ENCODE results near the gene SLC22A31. TPM values are rescaled to one million over a fixed set of nuclear protein-coding genes. Genes with fewer than 3 reads are reported as not detected.

Gene SLC22A31
- total and polyA plus RNA-seq, 2 donors = 0.28 TPM; not detected in 1

DNA sequence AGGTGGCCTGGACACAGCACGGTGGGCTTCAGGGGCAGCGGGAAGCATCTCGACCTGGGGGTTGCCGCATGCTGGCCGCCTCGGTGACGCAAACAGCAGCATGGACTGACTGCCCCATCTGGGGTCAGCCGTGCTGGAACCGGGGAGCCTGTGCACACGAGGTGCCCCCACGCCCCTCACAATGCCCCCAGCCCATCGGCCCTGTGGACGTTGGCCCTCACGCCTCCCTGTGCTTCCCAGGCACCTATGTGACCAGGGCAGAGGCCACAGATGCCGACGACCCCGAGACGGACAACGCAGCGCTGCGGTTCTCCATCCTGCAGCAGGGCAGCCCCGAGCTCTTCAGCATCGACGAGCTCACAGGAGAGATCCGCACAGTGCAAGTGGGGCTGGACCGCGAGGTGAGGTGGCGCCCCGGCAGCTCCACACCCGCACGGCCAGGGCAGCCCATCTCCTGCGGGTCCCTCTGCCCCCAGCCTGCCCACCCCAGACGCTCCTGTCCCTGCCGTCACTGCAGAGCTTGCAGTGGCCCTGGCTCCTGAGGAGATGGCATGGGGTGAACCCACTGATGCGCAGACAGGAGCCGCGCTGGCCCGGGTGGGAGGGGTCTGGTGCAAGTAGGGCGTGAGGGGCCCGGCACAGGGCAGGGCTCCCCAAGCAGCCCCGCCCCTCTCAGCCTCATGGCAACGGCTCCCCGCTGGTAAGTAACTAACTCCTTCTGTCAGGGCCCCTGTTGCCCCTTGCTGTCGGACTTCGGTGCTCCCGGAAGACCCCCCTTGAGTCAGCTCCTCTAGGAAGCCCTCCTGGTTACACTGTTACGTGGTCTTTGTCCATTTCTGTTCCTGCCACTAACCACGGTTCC, 15.2 kb downstream of the SLC22A31 start:
- H3K4me3 ChIP-seq (ENCODE audit: low read depth, low read length) = no peak overlapping the region
- WGBS = 74% methylated on average over 48 of the region's 48 CpGs
- no peak for DNase-seq (ENCODE audit: extremely low spot score)
- no peak overlapping the region for H3K27ac ChIP-seq (ENCODE audit: low read depth)
- no peaks in the 10 kb centered on the region for H3K4me1 ChIP-seq (ENCODE audit: insufficient read depth)
- no peaks in the 10 kb centered on the region for H3K36me3 ChIP-seq (ENCODE audit: insufficient read depth)

- Histone ChIP-seq H3K4me1 (ENCODE audit: insufficient read depth) (no peaks in the 10 kb centered on the region), H3K36me3 (ENCODE audit: insufficient read depth) (no peaks in the 10 kb centered on the region), H3K4me3 (ENCODE audit: low read depth, low read length) (no peak overlapping the region), H3K27ac (ENCODE audit: low read depth) (no peak overlapping the region)
- WGBS = 77% methylated on average over 9 of the region's 9 CpGs
- no peak for DNase-seq (ENCODE audit: extremely low spot score)
Observed at GRCh38 chr16:89184677-89184932, 15.7 kb downstream of the SLC22A31 start.

DNA sequence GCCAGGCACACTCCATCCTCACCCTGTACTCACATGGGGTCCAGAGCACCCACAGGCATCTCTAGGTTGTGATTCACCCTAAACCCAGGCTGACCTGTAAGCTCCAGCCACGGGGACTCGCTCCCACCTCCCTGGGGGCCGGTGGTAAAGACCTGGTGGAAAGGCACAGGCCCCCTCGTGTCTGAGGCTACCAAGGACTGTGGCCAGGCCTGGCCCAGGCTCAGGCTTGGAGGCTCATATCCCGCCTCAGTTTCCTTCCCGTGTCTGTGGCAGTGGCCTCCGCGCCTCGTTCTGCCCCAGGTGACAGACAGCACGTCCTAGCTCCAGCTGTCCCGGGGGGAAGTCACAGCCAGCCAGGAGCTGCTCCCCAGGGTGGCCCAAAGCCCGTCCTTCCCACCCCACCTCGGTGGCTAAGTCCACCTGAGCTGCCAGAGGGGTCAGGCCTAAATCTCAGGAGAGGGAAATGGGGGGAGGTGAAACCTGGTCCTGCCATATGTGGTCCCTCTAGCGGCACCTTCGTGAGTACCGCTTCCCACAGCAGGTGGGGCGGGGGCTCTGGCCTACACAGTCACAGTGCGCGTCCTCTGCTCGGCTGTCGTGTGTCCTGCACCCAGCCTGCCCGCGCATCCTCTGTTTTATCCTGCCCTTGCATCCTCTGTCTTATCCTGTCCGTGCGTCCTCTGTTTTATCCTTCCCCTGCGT, 16.2 kb downstream of the SLC22A31 start:
- DNase-seq (ENCODE audit: extremely low spot score) = no peak
- WGBS = 66% methylated on average over 26 of the region's 26 CpGs
- no peak overlapping the region for H3K4me3 ChIP-seq (ENCODE audit: low read depth, low read length)
- no peaks in the 10 kb centered on the region for H3K4me1 ChIP-seq (ENCODE audit: insufficient read depth)
- no peaks in the 10 kb centered on the region for H3K36me3 ChIP-seq (ENCODE audit: insufficient read depth)
- H3K27ac ChIP-seq (ENCODE audit: low read depth) = no peak overlapping the region

DNA sequence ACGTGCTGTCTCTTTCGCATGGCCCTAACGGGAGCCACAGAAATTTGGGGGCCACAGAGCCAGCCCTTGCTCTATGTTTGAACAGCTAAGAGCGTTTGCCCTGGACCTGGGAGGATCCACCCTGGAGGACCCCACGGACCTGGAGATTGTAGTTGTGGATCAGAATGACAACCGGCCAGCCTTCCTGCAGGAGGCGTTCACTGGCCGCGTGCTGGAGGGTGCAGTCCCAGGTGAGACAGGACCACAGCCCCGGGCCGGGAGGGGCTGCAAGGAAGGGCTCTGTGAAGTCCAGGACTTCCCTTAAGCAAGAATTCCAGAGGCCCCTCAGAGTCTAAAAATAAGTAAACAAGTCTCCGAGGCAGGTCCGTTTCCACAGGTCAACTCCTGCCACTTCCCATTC, 16.9 kb downstream of the SLC22A31 start:
- Histone ChIP-seq H3K27ac (ENCODE audit: low read depth) (no peak overlapping the region), H3K4me3 (ENCODE audit: low read depth, low read length) (no peak overlapping the region), H3K36me3 (ENCODE audit: insufficient read depth) (no peaks in the 10 kb centered on the region), H3K4me1 (ENCODE audit: insufficient read depth) (no peaks in the 10 kb centered on the region)
- 53% methylated on average over 13 of the region's 13 CpGs for WGBS
- no peak for DNase-seq (ENCODE audit: extremely low spot score)

GRCh38 chr16:89179656-89180315, 20.6 kb downstream of the SLC22A31 start:
- no peak overlapping the region for H3K4me3 ChIP-seq (ENCODE audit: low read depth, low read length)
- whole genome bisulfite sequencing = 70% methylated on average over 25 of the region's 25 CpGs
- no peak for DNase-seq (ENCODE audit: extremely low spot score)
- H3K27ac ChIP-seq (ENCODE audit: low read depth) = no peak overlapping the region
- H3K36me3 ChIP-seq (ENCODE audit: insufficient read depth) = no peaks in the 10 kb centered on the region
- H3K4me1 ChIP-seq (ENCODE audit: insufficient read depth) = no peaks in the 10 kb centered on the region

DNA sequence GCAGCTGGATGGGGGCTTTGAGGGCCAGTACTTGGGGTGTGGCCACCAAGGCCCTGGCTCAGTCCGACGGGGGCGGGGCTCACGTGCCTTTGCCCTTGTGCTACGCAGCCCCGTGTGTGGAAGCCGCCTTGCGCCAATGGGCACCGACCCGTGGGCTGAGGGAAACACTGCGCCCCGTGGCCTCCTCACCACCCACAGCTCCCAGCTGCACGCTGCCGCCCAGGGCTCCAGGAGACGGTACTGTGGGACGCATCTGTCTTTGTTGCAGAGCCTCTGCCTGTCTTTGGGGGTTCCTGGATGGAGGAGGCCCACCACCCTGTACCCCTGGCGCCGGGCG, 21.2 kb downstream of the SLC22A31 start:
- WGBS = 85% methylated on average over 19 of the region's 19 CpGs
- H3K36me3 ChIP-seq (ENCODE audit: insufficient read depth) = no peaks in the 10 kb centered on the region
- H3K4me3 ChIP-seq (ENCODE audit: low read depth, low read length) = no peak overlapping the region
- no peaks in the 10 kb centered on the region for H3K4me1 ChIP-seq (ENCODE audit: insufficient read depth)
- no peak for DNase-seq (ENCODE audit: extremely low spot score)
- H3K27ac ChIP-seq (ENCODE audit: low read depth) = no peak overlapping the region

DNA sequence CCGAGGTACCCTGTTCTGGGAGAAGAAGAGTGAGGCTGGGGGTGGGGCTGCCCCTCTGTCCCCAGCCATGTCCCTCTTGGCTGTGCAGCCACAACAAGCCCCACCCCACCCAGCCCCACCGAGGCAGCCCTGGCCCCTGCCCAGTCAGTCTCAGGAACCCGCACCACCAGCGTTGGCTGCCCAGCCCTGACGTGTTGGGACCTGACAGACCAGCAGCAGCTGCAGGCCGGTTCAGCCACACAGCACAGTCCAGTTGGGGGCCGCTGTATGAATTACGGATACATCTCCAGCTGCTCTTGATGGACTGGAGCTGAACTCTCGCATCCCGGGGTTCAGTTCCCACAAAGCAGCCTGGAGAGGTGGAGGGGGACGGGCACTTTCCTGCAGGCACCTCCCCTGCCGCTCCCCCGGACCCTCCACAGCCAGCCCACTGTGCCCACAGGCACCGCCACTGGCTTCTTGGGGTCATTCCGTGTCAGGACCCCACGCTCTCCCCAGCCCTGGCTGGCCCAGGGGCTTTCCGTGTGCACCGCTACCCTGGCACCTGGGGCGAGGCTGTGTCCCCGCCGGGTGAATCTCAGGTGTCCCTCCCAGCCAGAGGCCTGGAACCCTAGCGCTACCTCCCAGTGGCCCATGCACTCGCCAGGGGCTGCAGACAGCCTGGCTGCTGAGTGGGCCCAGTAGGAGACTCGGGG, 21.7 kb downstream of the SLC22A31 start:
- no peak overlapping the region for H3K4me3 ChIP-seq (ENCODE audit: low read depth, low read length)
- no peaks in the 10 kb centered on the region for H3K36me3 ChIP-seq (ENCODE audit: insufficient read depth)
- 73% methylated on average over 24 of the region's 24 CpGs for WGBS
- DNase-seq (ENCODE audit: extremely low spot score) = no peak
- H3K4me1 ChIP-seq (ENCODE audit: insufficient read depth) = no peaks in the 10 kb centered on the region
- H3K27ac ChIP-seq (ENCODE audit: low read depth) = no peak overlapping the region

GRCh38 chr16:89177501-89177900, 22.8 kb downstream of the SLC22A31 start:
- Histone ChIP-seq H3K4me1 (ENCODE audit: insufficient read depth) (no peaks in the 10 kb centered on the region), H3K36me3 (ENCODE audit: insufficient read depth) (no peaks in the 10 kb centered on the region), H3K27ac (ENCODE audit: low read depth) (no peak overlapping the region), H3K4me3 (ENCODE audit: low read depth, low read length) (no peak overlapping the region)
- DNase-seq (ENCODE audit: extremely low spot score) = no peak
- WGBS = 74% methylated on average over 12 of the region's 12 CpGs

DNA sequence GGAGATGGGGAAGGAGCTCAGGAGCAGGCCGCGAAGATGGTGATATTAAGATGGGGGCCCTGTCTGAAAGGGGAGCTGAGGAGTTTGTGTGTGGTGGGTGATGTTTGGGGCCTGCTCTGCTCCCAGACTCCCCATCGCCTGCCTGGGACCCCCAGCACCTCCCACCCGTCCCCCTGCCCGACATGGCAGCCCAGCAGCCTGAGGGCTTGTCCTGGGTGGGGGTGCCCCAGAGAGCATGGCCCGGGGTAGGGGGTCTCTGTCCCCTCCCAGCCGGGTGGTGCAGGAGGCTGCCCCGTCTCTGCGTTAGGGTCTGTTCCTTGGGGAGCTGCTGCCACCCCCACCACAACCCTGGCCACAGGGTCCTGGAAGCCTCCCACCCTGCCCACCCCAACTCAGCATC, 23.6 kb downstream of the SLC22A31 start:
- Histone ChIP-seq H3K4me1 (ENCODE audit: insufficient read depth) (no peaks in the 10 kb centered on the region), H3K36me3 (ENCODE audit: insufficient read depth) (no peaks in the 10 kb centered on the region), H3K27ac (ENCODE audit: low read depth) (no peak overlapping the region), H3K4me3 (ENCODE audit: low read depth, low read length) (no peak overlapping the region)
- no peak for DNase-seq (ENCODE audit: extremely low spot score)
- 90% methylated on average over 9 of the region's 9 CpGs for WGBS

DNA sequence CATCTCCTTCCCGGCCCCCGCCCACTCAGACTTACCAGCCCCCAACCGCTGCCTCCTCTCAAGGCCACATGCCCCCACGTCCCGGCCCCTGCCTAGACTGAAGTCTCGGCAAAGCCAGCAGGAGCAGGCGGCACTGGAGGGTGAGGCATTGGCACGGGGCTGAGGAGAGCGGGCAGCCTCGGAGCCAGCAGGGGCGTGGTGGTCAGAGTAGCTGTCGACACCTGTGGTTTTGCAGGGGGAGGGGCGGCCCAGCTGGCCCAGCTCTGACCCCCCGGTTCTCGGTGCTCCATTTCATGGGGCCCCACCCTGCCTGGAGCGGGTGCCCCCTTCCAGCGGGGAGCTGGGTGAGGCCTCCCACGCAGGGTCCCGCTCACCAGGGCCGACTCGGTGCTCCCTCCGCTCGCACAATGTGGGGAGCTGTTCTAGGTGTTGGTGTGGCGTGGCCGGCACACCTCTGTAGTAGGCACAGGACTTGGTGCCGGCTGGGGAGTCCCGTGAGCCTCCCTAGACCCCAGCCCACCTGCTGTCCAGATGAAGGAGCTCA, 24.1 kb downstream of the SLC22A31 start:
- Histone ChIP-seq H3K4me3 (ENCODE audit: low read depth, low read length) (no peak overlapping the region), H3K4me1 (ENCODE audit: insufficient read depth) (no peaks in the 10 kb centered on the region), H3K36me3 (ENCODE audit: insufficient read depth) (no peaks in the 10 kb centered on the region), H3K27ac (ENCODE audit: low read depth) (no peak overlapping the region)
- 79% methylated on average over 27 of the region's 27 CpGs for WGBS
- no peak for DNase-seq (ENCODE audit: extremely low spot score)

DNA sequence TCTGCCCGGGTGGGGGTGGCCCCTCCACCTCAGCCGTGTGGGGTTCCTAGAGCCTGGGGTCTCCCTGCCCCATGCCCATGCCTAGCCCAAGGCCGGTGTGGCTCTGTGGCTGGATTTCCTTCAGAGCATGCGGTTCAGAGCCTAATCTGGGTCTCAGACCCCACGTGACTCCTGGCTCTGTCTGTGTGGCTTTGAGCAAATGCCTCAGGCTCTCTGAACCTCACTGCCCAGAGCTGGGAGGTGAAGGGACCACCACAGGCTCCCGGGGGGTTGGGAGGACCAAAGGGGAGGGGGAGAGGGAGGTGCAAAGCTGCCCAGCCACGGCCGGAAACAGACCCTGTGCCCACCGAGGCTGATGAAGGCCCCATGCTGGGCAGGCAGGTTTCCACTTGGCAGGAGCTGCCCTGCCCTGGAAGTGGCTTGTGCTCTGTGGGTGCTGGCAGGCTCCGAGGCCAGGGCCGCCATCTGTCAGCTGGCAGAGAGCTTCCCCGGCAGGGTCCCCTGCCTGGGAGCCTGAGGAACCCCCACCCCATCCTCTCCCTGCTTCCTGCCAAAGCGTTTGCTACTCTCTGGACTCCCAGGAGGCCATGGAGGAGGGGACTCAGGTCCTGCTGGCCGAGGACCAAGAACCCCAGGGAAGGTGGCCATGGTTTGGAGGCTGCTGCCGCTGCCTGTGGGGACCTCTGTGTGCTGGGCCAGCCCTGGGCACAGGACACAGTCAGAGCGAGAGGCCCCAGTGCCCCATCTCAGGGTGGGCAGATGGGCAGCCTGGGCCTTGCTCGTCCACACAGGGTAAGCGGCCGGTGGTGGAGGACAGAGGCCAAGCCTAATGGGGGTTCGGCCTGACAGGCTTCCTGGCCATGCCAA, 24.8 kb downstream of the SLC22A31 start:
- no peak for DNase-seq (ENCODE audit: extremely low spot score)
- H3K36me3 ChIP-seq (ENCODE audit: insufficient read depth) = no peaks in the 10 kb centered on the region
- H3K27ac ChIP-seq (ENCODE audit: low read depth) = no peak overlapping the region
- 56% methylated on average over 20 of the region's 20 CpGs for WGBS
- no peaks in the 10 kb centered on the region for H3K4me1 ChIP-seq (ENCODE audit: insufficient read depth)
- no peak overlapping the region for H3K4me3 ChIP-seq (ENCODE audit: low read depth, low read length)

DNA sequence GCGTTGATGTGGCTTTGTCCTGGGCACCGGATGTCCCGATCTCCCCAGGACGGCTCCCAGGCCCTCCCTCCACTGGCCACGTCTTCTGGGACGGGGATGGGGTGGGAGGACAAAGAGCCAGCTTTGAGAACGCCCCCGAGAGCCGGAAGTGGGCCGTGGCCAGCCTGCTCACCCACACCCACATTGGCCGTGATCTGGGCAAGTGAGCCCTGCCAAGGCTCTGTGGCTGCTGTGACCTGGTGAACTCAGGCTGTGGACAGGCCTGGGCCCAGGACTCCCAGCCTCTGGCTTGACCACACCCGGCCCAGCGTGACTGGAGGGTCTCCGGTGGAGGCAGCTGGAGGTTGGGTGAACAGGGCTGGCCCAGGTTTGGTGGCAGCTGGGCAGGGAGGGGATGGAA, 25.5 kb downstream of the SLC22A31 start:
- DNase-seq (ENCODE audit: extremely low spot score) = no peak
- Histone ChIP-seq H3K4me1 (ENCODE audit: insufficient read depth) (no peaks in the 10 kb centered on the region), H3K27ac (ENCODE audit: low read depth) (no peak overlapping the region), H3K4me3 (ENCODE audit: low read depth, low read length) (no peak overlapping the region), H3K36me3 (ENCODE audit: insufficient read depth) (no peaks in the 10 kb centered on the region)
- 77% methylated on average over 14 of the region's 14 CpGs for WGBS

Data from urinary bladder (tissue), 4 donors.